Astrocyte of the cerebellum (primary cell): Measurements from ENCODE around the gene HLA-DOA.
A peak's percentile ranks its signal among the peaks of the same experiment; 100 is the strongest.

Source experiments
- DNase-seq: peaks from one replicate; pipeline ENCODE4 v3.0.0-alpha.2; 2011; ENCODE audit warnings: low read depth
- H3K4me3 ChIP-seq: 2 replicates; pipeline ENCODE4 v1.5.1; 2011; ENCODE audit warnings: mild to moderate bottlenecking, low read depth, low read length, moderate library complexity
- CTCF ChIP-seq: IDR thresholded peaks from 2 replicates; pipeline ENCODE4 v1.5.1; 2012; ENCODE audit warnings: low read length, low read depth, moderate library complexity, mild to moderate bottlenecking; ENCODE audit errors: missing control alignments
- in situ Hi-C: cut with HindIII; loops from 2 replicates; pipeline ENCODE4 v1.10.0; 2017; ENCODE audit warnings: low sequenced_read_pairs

HLA-DOA gene

GRCh38 chr6:32969685-32970412 is 39.5 kb downstream of the HLA-DOA start:
- in situ Hi-C loops, result loop anchor here (10.0 kb wide), 1 partner anchor 125 kb away; the partner anchor contains the start of gene PSMB8
- H3K4me3 ChIP-seq, result peak overlapping the region; percentile 89
- DNase-seq, result peak; percentile 71
- peak; percentile 30 for TF ChIP-seq CTCF

GRCh38 chr6:32968867-32969684 is 40.3 kb downstream of the HLA-DOA start:
- in situ Hi-C loops, result no loop called here
- DNase-seq, result peak; percentile 60
- TF ChIP-seq CTCF, result peak; percentile 40
- peak overlapping the region; percentile 89 for H3K4me3 ChIP-seq

- in situ Hi-C loops, result no loop called here
- DNase-seq, result peak; percentile 89
- no peak for TF ChIP-seq CTCF
- H3K4me3 ChIP-seq, result peak within 1 kb of the TSS; percentile 89
Observed at GRCh38 chr6:32968093-32968866, 41.1 kb downstream of the HLA-DOA start, which contains the start of gene BRD2. Gene BRD2 (plus strand): TSS chr6:32968594. CDS start chr6:32972899, 4,305 bp downstream.

GRCh38 chr6:32967151-32968091 is 42.0 kb downstream of the HLA-DOA start:
- DNase-seq, result no peak
- peak overlapping the region; percentile 89 for H3K4me3 ChIP-seq
- in situ Hi-C loops, result no loop called here
- TF ChIP-seq CTCF, result peak; percentile 69

GRCh38 chr6:32964776-32965175 is 44.6 kb downstream of the HLA-DOA start:
- no peak for DNase-seq
- H3K4me3 ChIP-seq, result no peak overlapping the region
- in situ Hi-C loops, result no loop called here
- no peak for TF ChIP-seq CTCF
